Neural progenitor cell (in vitro differentiated cells): ENCODE data around the gene ALK. TPM values are rescaled to one million over a fixed set of nuclear protein-coding genes. Genes with fewer than 3 reads are reported as not detected.

ENCODE experiments used
- DNase-seq: peaks from one replicate; pipeline ENCODE4 v3.0.0-alpha.2; 2016; ENCODE audit warnings: low spot score
- H2AFZ ChIP-seq: fragments of 200-600 bp; sonication (generic); replicated peaks from 2 replicates; pipeline ENCODE4 v1.6.1; 2016; ENCODE audit warnings: antibody characterized with exemption
- H3F3A ChIP-seq: fragments of 200-600 bp; sonication (generic); 2 replicates; pipeline ENCODE4 v1.6.1; 2016; ENCODE audit warnings: antibody characterized with exemption, low read depth
- H3K27ac ChIP-seq: fragments of 200-600 bp; sonication (generic); 2 replicates; pipeline ENCODE4 v1.5.1; 2016; ENCODE audit warnings: mild to moderate bottlenecking
- H3K27me3 ChIP-seq: fragments of 200-600 bp; sonication (generic); 2 replicates; pipeline ENCODE4 v1.6.1; 2016; ENCODE audit warnings: mild to moderate bottlenecking, moderate library complexity
- H3K36me3 ChIP-seq: fragments of 200-600 bp; sonication (generic); 2 replicates; pipeline ENCODE4 v1.5.1; 2016
- H3K4me1 ChIP-seq: fragments of 200-600 bp; sonication (generic); 2 replicates; pipeline ENCODE4 v1.6.1; 2016; ENCODE audit warnings: mixed run types
- H3K4me2 ChIP-seq: fragments of 200-600 bp; sonication (generic); 2 replicates; pipeline ENCODE4 v1.6.1; 2016
- H3K4me3 ChIP-seq: fragments of 200-600 bp; sonication (generic); 2 replicates; pipeline ENCODE4 v1.5.1; 2016
- H3K79me2 ChIP-seq: fragments of 200-600 bp; sonication (generic); 2 replicates; pipeline ENCODE4 v1.6.1; 2016; ENCODE audit warnings: low read depth
- H3K9ac ChIP-seq: fragments of 200-600 bp; sonication (generic); 2 replicates; pipeline ENCODE4 v1.6.1; 2016
- H3K9me3 ChIP-seq: fragments of 200-600 bp; sonication (generic); 2 replicates; pipeline ENCODE4 v1.5.1; 2016; ENCODE audit warnings: low read depth
- H4K20me1 ChIP-seq: fragments of 200-600 bp; sonication (generic); 2 replicates; pipeline ENCODE4 v1.6.1; 2016; ENCODE audit warnings: low read depth
- H3K27ac Mint-ChIP-seq: 3 replicates; pipeline ENCODE4 v1.8.0; 2021; ENCODE audit warnings: mixed read lengths
- H3K27me3 Mint-ChIP-seq: 2 replicates; pipeline ENCODE4 v1.8.0; 2022; ENCODE audit warnings: low read depth, mild to moderate bottlenecking, inconsistent platforms, moderate library complexity, mixed read lengths; ENCODE audit not compliant: insufficient read depth
- H3K36me3 Mint-ChIP-seq: 3 replicates; pipeline ENCODE4 v1.8.0; 2021; ENCODE audit warnings: mixed read lengths
- H3K4me1 Mint-ChIP-seq: 3 replicates; pipeline ENCODE4 v1.8.0; 2021; ENCODE audit warnings: mixed read lengths
- H3K4me3 Mint-ChIP-seq: 3 replicates; pipeline ENCODE4 v1.8.0; 2021; ENCODE audit warnings: mild to moderate bottlenecking, moderate library complexity, mixed read lengths
- H3K9me3 Mint-ChIP-seq: 3 replicates; pipeline ENCODE4 v1.8.0; 2020; ENCODE audit warnings: mixed read lengths
- EZH2 ChIP-seq: fragments of 200-600 bp; sonication (generic); IDR thresholded peaks from 2 replicates; pipeline ENCODE4 v1.6.1; 2017; ENCODE audit warnings: antibody characterized with exemption, mild to moderate bottlenecking, moderate library complexity
- EZH2phosphoT487 ChIP-seq: fragments of 200-600 bp; sonication (generic); IDR thresholded peaks from 2 replicates; pipeline ENCODE4 v1.6.1; 2017; ENCODE audit warnings: antibody characterized with exemption
- total RNA-seq: library from RNA; depleted of rRNA; stranded (reverse); fragments of >200 nt; gene quantifications from 2 replicates; pipeline ENCODE4 v1.2.3, GENCODE V29; 2015; ENCODE audit warnings: low replicate concordance
- TF ChIP-seq, protein P1 (sequence below): fragments of 200-600 bp; sonication (generic); IDR thresholded peaks from 2 replicates; pipeline ENCODE4 v1.5.1; 2017; ENCODE audit warnings: antibody characterized with exemption, mild to moderate bottlenecking

ALK gene
- total RNA-seq, 1 donor from 2014 or later, result not detected

DNA sequence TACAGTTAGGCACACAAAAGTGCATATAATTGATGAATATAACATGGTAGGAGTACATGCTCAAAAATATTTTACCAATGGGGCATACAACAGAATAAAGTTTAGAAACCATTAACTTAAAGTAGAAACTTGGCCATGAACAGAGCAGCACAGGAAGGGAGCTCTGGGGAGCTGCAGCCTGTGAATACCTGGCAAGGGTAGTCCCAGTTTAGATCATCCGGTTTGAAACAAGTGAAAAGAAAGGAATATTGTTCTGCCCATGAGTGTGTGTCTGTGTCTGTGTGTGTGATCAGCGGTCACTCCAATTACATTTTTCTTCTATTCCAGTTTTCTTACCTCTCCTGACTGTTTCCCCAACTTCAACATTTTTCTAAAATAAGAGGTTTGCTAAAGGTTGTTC lies 233.0 kb downstream of the ALK start:
- Mint-ChIP-seq H3K4me1 (no peaks in the 10 kb centered on the region), H3K36me3 (no peaks in the 10 kb centered on the region), H3K9me3 (no peaks in the 10 kb centered on the region), H3K27me3 (no peaks in the 10 kb centered on the region), H3K4me3 (no peak overlapping the region), H3K27ac (peak overlapping the region; percentile 10)
- H4K20me1 ChIP-seq, result no peaks in the 10 kb centered on the region
- no peak for DNase-seq
- H2AFZ ChIP-seq, result no peak overlapping the region
- H3K9ac ChIP-seq, result no peak overlapping the region
- no peaks in the 10 kb centered on the region for H3K36me3 ChIP-seq
- H3K4me3 ChIP-seq, result no peak overlapping the region
- no peak overlapping the region for H3K27ac ChIP-seq
- no peaks in the 10 kb centered on the region for H3K9me3 ChIP-seq
- no peaks in the 10 kb centered on the region for H3K79me2 ChIP-seq
- H3K4me1 ChIP-seq, result no peaks in the 10 kb centered on the region
- no peaks in the 10 kb centered on the region for H3F3A ChIP-seq
- H3K4me2 ChIP-seq, result no peak overlapping the region
- TF ChIP-seq, protein P1, sequence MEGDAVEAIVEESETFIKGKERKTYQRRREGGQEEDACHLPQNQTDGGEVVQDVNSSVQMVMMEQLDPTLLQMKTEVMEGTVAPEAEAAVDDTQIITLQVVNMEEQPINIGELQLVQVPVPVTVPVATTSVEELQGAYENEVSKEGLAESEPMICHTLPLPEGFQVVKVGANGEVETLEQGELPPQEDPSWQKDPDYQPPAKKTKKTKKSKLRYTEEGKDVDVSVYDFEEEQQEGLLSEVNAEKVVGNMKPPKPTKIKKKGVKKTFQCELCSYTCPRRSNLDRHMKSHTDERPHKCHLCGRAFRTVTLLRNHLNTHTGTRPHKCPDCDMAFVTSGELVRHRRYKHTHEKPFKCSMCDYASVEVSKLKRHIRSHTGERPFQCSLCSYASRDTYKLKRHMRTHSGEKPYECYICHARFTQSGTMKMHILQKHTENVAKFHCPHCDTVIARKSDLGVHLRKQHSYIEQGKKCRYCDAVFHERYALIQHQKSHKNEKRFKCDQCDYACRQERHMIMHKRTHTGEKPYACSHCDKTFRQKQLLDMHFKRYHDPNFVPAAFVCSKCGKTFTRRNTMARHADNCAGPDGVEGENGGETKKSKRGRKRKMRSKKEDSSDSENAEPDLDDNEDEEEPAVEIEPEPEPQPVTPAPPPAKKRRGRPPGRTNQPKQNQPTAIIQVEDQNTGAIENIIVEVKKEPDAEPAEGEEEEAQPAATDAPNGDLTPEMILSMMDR, result no peak
- TF ChIP-seq EZH2, result no peak
- no peak for TF ChIP-seq EZH2phosphoT487
- no peaks in the 10 kb centered on the region for H3K27me3 ChIP-seq

DNA sequence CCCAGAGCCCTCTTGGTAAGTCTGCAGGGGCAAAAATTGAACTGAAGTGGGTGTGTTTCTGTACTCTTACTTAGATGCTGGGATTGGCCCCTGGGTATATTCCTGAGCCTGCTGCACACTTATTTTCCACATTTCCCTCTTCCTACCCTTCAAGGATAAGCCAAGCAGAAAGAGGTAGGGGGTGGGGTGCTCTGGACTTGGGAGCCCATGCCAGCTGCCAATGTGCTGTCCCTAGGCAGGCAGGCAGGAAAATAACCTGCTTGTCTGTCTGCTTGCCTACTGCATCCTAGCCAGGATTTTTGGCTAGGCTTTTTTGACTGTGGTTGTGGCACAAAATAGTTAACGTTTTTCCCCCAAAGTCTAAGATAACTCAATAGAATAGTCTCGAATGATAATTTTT lies 234.3 kb downstream of the ALK start:
- Mint-ChIP-seq H3K27ac (no peak overlapping the region), H3K9me3 (no peaks in the 10 kb centered on the region), H3K4me3 (no peak overlapping the region), H3K36me3 (no peaks in the 10 kb centered on the region), H3K27me3 (no peaks in the 10 kb centered on the region), H3K4me1 (no peaks in the 10 kb centered on the region)
- no peak for TF ChIP-seq EZH2
- TF ChIP-seq EZH2phosphoT487, result no peak
- TF ChIP-seq, protein P1, result no peak
- no peaks in the 10 kb centered on the region for H3K27me3 ChIP-seq
- no peaks in the 10 kb centered on the region for H3K9me3 ChIP-seq
- H3K36me3 ChIP-seq, result no peaks in the 10 kb centered on the region
- no peak overlapping the region for H3K4me3 ChIP-seq
- no peaks in the 10 kb centered on the region for H3K4me1 ChIP-seq
- H3K9ac ChIP-seq, result no peak overlapping the region
- no peaks in the 10 kb centered on the region for H4K20me1 ChIP-seq
- no peaks in the 10 kb centered on the region for H3K79me2 ChIP-seq
- no peaks in the 10 kb centered on the region for H3F3A ChIP-seq
- H2AFZ ChIP-seq, result no peak overlapping the region
- no peak for DNase-seq
- no peak overlapping the region for H3K4me2 ChIP-seq
- H3K27ac ChIP-seq, result no peak overlapping the region

DNA sequence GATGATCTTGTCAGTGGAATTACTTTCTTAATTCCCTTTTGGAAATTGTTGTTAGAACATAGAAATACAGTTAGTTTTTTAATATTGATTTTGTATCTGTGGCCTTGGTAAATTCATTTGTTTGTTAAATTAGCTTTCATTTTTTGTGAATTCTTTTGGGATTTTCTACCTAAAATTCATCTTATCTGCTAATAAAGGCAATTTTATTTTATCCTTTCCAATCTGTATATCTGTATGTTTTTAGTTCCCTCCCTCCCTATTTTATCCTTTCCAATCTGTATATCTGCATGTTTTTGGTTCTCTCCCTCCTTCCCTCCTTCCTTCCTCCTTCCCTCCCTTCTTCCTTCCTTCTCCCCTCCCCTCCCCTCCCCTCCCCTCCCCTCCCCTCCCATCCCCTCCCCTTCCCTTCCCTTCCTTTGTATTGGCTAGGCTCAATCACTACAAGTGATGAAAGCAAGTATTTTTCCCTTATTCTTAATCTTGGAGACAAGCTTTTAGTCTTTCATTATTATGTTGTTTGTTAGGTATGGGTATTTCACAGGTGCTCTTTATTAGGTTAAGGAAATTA lies 244.4 kb downstream of the ALK start:
- Histone ChIP-seq H2AFZ (no peak overlapping the region), H3F3A (no peaks in the 10 kb centered on the region), H4K20me1 (no peaks in the 10 kb centered on the region), H3K79me2 (no peaks in the 10 kb centered on the region), H3K9ac (no peak overlapping the region), H3K4me2 (no peak overlapping the region), H3K4me1 (no peaks in the 10 kb centered on the region), H3K27me3 (no peaks in the 10 kb centered on the region), H3K36me3 (no peaks in the 10 kb centered on the region), H3K27ac (no peak overlapping the region), H3K4me3 (no peak overlapping the region), H3K9me3 (peaks cover 4% of the 10 kb centered on the region)
- peaks cover 17% of the 10 kb centered on the region for H3K9me3 Mint-ChIP-seq
- no peaks in the 10 kb centered on the region for H3K4me1 Mint-ChIP-seq
- H3K27ac Mint-ChIP-seq, result no peak overlapping the region
- H3K36me3 Mint-ChIP-seq, result no peaks in the 10 kb centered on the region
- H3K27me3 Mint-ChIP-seq, result no peaks in the 10 kb centered on the region
- no peak overlapping the region for H3K4me3 Mint-ChIP-seq
- no peak for DNase-seq
- TF ChIP-seq EZH2 (no peak), EZH2phosphoT487 (no peak)
- TF ChIP-seq, protein P1, result no peak
